Thyroid gland (tissue), 4 donors: ENCODE results near the gene CNTNAP4.

Experiments
- POLR2A ChIP-seq, 2 donors: fragments of 450-650 bp; IDR thresholded peaks; one replicate each; pipeline ENCODE4 v1.6.1; 2017; ENCODE audit warnings: antibody characterized with exemption in 2 of 2, mild to moderate bottlenecking in 2 of 2, moderate library complexity in 1 of 2
- TF ChIP-seq, protein P1 (sequence below), 6 experiments: fragments of 200-600 bp in 3 of 6; fragments of 450-650 bp in 3 of 6; sonication (generic) in 3 of 6; IDR thresholded peaks; one replicate each; pipeline ENCODE4 v1.5.1; 2016 to 2019; ENCODE audit warnings: antibody characterized with exemption in 6 of 6, mild to moderate bottlenecking in 2 of 6, inconsistent platforms in 1 of 6, moderate library complexity in 1 of 6

DNA sequence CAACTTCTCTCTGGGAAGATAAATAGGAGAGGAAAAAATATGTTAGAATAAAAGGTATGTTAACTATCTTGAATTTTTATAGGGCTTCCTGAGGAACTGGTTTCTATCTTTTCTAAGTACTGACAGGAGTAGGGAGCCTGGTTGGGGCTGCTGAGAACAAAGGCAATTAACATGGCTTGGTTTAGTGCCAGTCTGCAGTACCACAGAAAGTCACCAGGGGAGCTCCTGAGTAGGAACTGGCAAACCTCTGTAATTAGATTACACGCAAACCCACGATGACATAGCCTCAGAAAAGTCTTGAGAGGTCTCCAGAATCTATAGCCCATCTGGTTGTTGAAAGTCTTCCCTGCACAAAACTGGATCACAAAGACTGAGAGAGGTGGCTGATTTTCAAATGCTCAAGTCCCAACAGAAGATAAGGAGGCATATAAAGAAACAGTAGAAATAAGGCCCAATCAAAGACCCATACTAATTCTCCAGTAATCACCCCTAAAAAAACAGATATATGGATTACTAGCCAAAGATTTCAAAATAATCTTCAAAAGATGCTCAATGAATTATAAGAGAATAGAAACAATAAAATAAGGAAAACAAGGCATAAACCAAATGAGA lies 11.7 kb upstream of the CNTNAP4 start:
- TF ChIP-seq, protein P1, sequence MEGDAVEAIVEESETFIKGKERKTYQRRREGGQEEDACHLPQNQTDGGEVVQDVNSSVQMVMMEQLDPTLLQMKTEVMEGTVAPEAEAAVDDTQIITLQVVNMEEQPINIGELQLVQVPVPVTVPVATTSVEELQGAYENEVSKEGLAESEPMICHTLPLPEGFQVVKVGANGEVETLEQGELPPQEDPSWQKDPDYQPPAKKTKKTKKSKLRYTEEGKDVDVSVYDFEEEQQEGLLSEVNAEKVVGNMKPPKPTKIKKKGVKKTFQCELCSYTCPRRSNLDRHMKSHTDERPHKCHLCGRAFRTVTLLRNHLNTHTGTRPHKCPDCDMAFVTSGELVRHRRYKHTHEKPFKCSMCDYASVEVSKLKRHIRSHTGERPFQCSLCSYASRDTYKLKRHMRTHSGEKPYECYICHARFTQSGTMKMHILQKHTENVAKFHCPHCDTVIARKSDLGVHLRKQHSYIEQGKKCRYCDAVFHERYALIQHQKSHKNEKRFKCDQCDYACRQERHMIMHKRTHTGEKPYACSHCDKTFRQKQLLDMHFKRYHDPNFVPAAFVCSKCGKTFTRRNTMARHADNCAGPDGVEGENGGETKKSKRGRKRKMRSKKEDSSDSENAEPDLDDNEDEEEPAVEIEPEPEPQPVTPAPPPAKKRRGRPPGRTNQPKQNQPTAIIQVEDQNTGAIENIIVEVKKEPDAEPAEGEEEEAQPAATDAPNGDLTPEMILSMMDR (IDR thresholded peaks at IDR 0.05): peak in 1 of 6 experiments; percentile 9
- TF ChIP-seq POLR2A (IDR thresholded peaks at IDR 0.05): no peak
